H1 (cell line): ENCODE measurements around the gene CPLANE1. TPM values are rescaled to one million over a fixed set of nuclear protein-coding genes. Genes with fewer than 3 reads are reported as not detected.

ENCODE experiments used
- CTCF ChIA-PET: fragments of 300-600 bp; sonication (Branson Sonifier 250); formaldehyde crosslinking; loops from one replicate; lab custom pipeline; 2021; ENCODE audit not compliant: partially characterized antibody; lab: Charles Lee
- POLR2A ChIA-PET: fragments of 300-600 bp; sonication (Branson Sonifier 250); formaldehyde crosslinking; loops from one replicate; lab custom pipeline; 2021; ENCODE audit warnings: inconsistent platforms; ENCODE audit not compliant: partially characterized antibody; lab: Charles Lee
- DNase-seq, 2 experiments: peaks; one replicate each; pipeline versions ENCODE4 v3.0.0 to v3.0.0-alpha.2; 2010 to 2022; ENCODE audit warnings: low spot score in 2 of 2, low read depth in 1 of 2, mixed read lengths in 1 of 2
- FAIRE-seq: peaks from 2 replicates; lab custom pipeline; 2011; peaks lifted over from hg19 to GRCh38; lab: Jason Lieb, UNC
- H2AFZ ChIP-seq: 2 replicates; pipeline ENCODE4 v1.8.1; 2012; ENCODE audit warnings: low read length, inconsistent platforms
- H2AK5ac ChIP-seq: 2 replicates; pipeline ENCODE4 v1.6.1; 2013; ENCODE audit warnings: low read depth, low read length
- H2BK120ac ChIP-seq: replicated peaks from 2 replicates; pipeline ENCODE3; 2013; ENCODE audit warnings: low read depth, low read length, inconsistent platforms
- H2BK12ac ChIP-seq: 2 replicates; pipeline ENCODE4 v1.6.1; 2013; ENCODE audit warnings: low read depth, low read length
- H2BK15ac ChIP-seq: 2 replicates; pipeline ENCODE4 v1.6.1; 2013; ENCODE audit warnings: low read length
- H2BK20ac ChIP-seq: 2 replicates; pipeline ENCODE4 v1.6.1; 2013; ENCODE audit warnings: low read length
- H2BK5ac ChIP-seq: 2 replicates; pipeline ENCODE4 v1.6.1; 2013; ENCODE audit warnings: low read depth, low read length
- H3K14ac ChIP-seq: 2 replicates; pipeline ENCODE4 v1.6.1; 2013; ENCODE audit warnings: inconsistent platforms; ENCODE audit not compliant: insufficient read length
- H3K18ac ChIP-seq: 2 replicates; pipeline ENCODE4 v1.6.1; 2013; ENCODE audit warnings: low read length; ENCODE audit errors: extremely low read depth
- H3K23ac ChIP-seq: 2 replicates; pipeline ENCODE4 v1.6.1; 2013; ENCODE audit warnings: inconsistent platforms; ENCODE audit not compliant: insufficient read length
- H3K23me2 ChIP-seq: 2 replicates; pipeline ENCODE4 v1.6.1; 2013; ENCODE audit warnings: low read depth, low read length
- H3K27ac ChIP-seq: 2 replicates; pipeline ENCODE4 v1.6.1; 2011; ENCODE audit warnings: low read depth, low read length, inconsistent platforms
- H3K27me3 ChIP-seq, 4 experiments: replicated peaks in 1 of 4; 1 replicate in 1 of 4; 2 replicates in 3 of 4; pipeline versions ENCODE4 v1.6.1 to v1.8.1; 2011 to 2013; ENCODE audit warnings: low read length in 3 of 4, mild to moderate bottlenecking in 3 of 4, inconsistent platforms in 2 of 4, mixed read lengths in 2 of 4, moderate library complexity in 1 of 4; ENCODE audit not compliant: control insufficient read depth in 3 of 4, insufficient read depth in 3 of 4; ENCODE audit errors: extremely low read depth in 1 of 4
- H3K36me3 ChIP-seq, 4 experiments: 2 replicates each; pipeline versions ENCODE4 v1.6.1 to v1.8.1; 2011 to 2013; ENCODE audit warnings: mild to moderate bottlenecking in 4 of 4, low read length in 3 of 4, moderate library complexity in 2 of 4, control low read depth in 1 of 4, inconsistent platforms in 1 of 4; ENCODE audit not compliant: insufficient read depth in 4 of 4, control insufficient read depth in 2 of 4
- H3K4ac ChIP-seq: replicated peaks from 2 replicates; pipeline ENCODE3; 2013; ENCODE audit warnings: low read length, low read depth, mixed read lengths, inconsistent platforms; ENCODE audit not compliant: insufficient read length
- H3K4me1 ChIP-seq, 4 experiments: replicated peaks in 1 of 4; 1 replicate in 1 of 4; 2 replicates in 3 of 4; pipeline versions ENCODE4 v1.6.1 to v1.8.1; 2011 to 2013; ENCODE audit warnings: low read length in 3 of 4, inconsistent platforms in 2 of 4, mixed read lengths in 1 of 4; ENCODE audit not compliant: insufficient read depth in 4 of 4, control insufficient read depth in 3 of 4
- H3K4me2 ChIP-seq, 2 experiments: 2 replicates each; pipeline versions ENCODE4 v1.6.1 to v1.8.1; 2011 to 2013; ENCODE audit warnings: low read depth in 2 of 2, low read length in 2 of 2, control low read depth in 1 of 2, inconsistent platforms in 1 of 2, mild to moderate bottlenecking in 1 of 2; ENCODE audit not compliant: insufficient read depth in 1 of 2
- H3K4me3 ChIP-seq, 4 experiments: fragments of 200-600, 300-600 bp in 1 of 4; sonication (generic), shearing (Covaris generic), sonication (Bioruptor Twin) in 1 of 4; 2 replicates each; pipeline versions ENCODE4 v1.5.1 to v1.8.1; 2011 to 2016; ENCODE audit warnings: low read length in 4 of 4, low read depth in 3 of 4, control low read depth in 2 of 4, inconsistent platforms in 2 of 4, mild to moderate bottlenecking in 2 of 4, mixed read lengths in 1 of 4, moderate library complexity in 1 of 4; ENCODE audit not compliant: insufficient read depth in 2 of 4; ENCODE audit errors: extremely low read depth in 1 of 4
- H3K56ac ChIP-seq: replicated peaks from 2 replicates; pipeline ENCODE3; 2013; ENCODE audit warnings: low read depth, mild to moderate bottlenecking, mixed read lengths, low read length, inconsistent platforms; ENCODE audit not compliant: insufficient read length
- H3K79me1 ChIP-seq: 2 replicates; pipeline ENCODE4 v1.6.1; 2013; ENCODE audit warnings: low read depth, low read length, control low read depth
- H3K79me2 ChIP-seq, 2 experiments: 2 replicates each; pipeline versions ENCODE4 v1.6.1 to v1.8.1; 2012 to 2013; ENCODE audit warnings: low read length in 2 of 2, mild to moderate bottlenecking in 2 of 2, inconsistent platforms in 1 of 2; ENCODE audit not compliant: insufficient read depth in 2 of 2, control insufficient read depth in 1 of 2
- H3K9ac ChIP-seq, 4 experiments: replicated peaks in 1 of 4; 1 replicate in 1 of 4; 2 replicates in 3 of 4; pipeline versions ENCODE4 v1.6.1 to v1.8.1; 2011 to 2013; ENCODE audit warnings: low read depth in 3 of 4, low read length in 3 of 4, control low read depth in 2 of 4, mild to moderate bottlenecking in 2 of 4, moderate library complexity in 2 of 4, inconsistent platforms in 1 of 4; ENCODE audit errors: extremely low read depth in 1 of 4
- H3K9me3 ChIP-seq, 2 experiments: 2 replicates each; pipeline versions ENCODE4 v1.6.1 to v1.8.1; 2012 to 2013; ENCODE audit warnings: mild to moderate bottlenecking in 2 of 2, moderate library complexity in 2 of 2, control low read depth in 1 of 2, inconsistent platforms in 1 of 2, low read depth in 1 of 2, low read length in 1 of 2, mixed read lengths in 1 of 2; ENCODE audit not compliant: insufficient read depth in 2 of 2
- H4K20me1 ChIP-seq, 2 experiments: replicated peaks in 1 of 2; 2 replicates each; pipeline versions ENCODE3 to v1.8.1; 2011 to 2013; ENCODE audit warnings: inconsistent platforms in 2 of 2, low read length in 2 of 2, mild to moderate bottlenecking in 1 of 2; ENCODE audit not compliant: insufficient read depth in 2 of 2, control insufficient read depth in 1 of 2
- H4K5ac ChIP-seq: 2 replicates; pipeline ENCODE4 v1.6.1; 2013; ENCODE audit warnings: low read length, low read depth, mixed read lengths, inconsistent platforms; ENCODE audit not compliant: insufficient read length
- H4K8ac ChIP-seq: 2 replicates; pipeline ENCODE4 v1.8.0; 2013; ENCODE audit warnings: mild to moderate bottlenecking, moderate library complexity, low read length, inconsistent platforms; ENCODE audit not compliant: insufficient read depth; ENCODE audit errors: extremely low read depth
- H4K91ac ChIP-seq: replicated peaks from 2 replicates; pipeline ENCODE3; 2013; ENCODE audit warnings: low read length, mixed read lengths, inconsistent platforms; ENCODE audit not compliant: insufficient read length
- ATF3 ChIP-seq: IDR thresholded peaks from 2 replicates; pipeline ENCODE4 v1.6.1; 2011; ENCODE audit warnings: low read depth, mild to moderate bottlenecking, low read length; ENCODE audit not compliant: insufficient read depth
- BCL11A ChIP-seq, 2 experiments: IDR thresholded peaks; one replicate each; pipeline ENCODE4 v1.6.1; 2011; ENCODE audit warnings: low read depth in 2 of 2, low read length in 2 of 2, mild to moderate bottlenecking in 2 of 2
- CTCF ChIP-seq, 3 experiments: IDR thresholded peaks; 1 replicate in 2 of 3; 2 replicates in 1 of 3; pipeline versions ENCODE4 v1.5.1 to v1.6.1; 2011; ENCODE audit warnings: low read length in 3 of 3, mild to moderate bottlenecking in 3 of 3, inconsistent platforms in 2 of 3, low read depth in 1 of 3, moderate library complexity in 1 of 3; ENCODE audit not compliant: insufficient read depth in 1 of 3; ENCODE audit errors: control extremely low read depth in 1 of 3
- EGR1 ChIP-seq: IDR thresholded peaks from 2 replicates; pipeline ENCODE4 v1.6.1; 2011; ENCODE audit warnings: low read depth, low read length, borderline replicate concordance
- EZH2 ChIP-seq: fragments of 200-600 bp; sonication (generic); IDR thresholded peaks from 2 replicates; pipeline ENCODE4 v1.7.1; 2012; ENCODE audit warnings: low read depth, mild to moderate bottlenecking, moderate library complexity, low read length, inconsistent platforms; ENCODE audit not compliant: severe bottlenecking
- KDM1A ChIP-seq: fragments of 200-600, 300-600 bp; sonication (generic); IDR thresholded peaks from 2 replicates; pipeline ENCODE4 v1.7.1; 2016; ENCODE audit warnings: mild to moderate bottlenecking, low read length, borderline replicate concordance
- KDM4A ChIP-seq: IDR thresholded peaks from one replicate; pipeline ENCODE4 v1.7.1; 2012; ENCODE audit warnings: low read depth, mild to moderate bottlenecking, moderate library complexity, low read length, inconsistent platforms; ENCODE audit not compliant: severe bottlenecking
- KDM5A ChIP-seq: fragments of 200-600 bp; IDR thresholded peaks from 2 replicates; pipeline ENCODE4 v1.7.1; 2012; ENCODE audit warnings: mild to moderate bottlenecking, low read length, inconsistent platforms, mixed read lengths
- MAFK ChIP-seq: IDR thresholded peaks from 2 replicates; pipeline ENCODE4 v1.6.1; 2012; ENCODE audit warnings: low read depth, mild to moderate bottlenecking, improper control_type of control experiment, low read length
- NRF1 ChIP-seq: IDR thresholded peaks from 2 replicates; pipeline ENCODE4 v1.6.1; 2011; ENCODE audit warnings: mild to moderate bottlenecking, low read depth, low read length, improper control_type of control experiment
- TAF7 ChIP-seq: optimal IDR thresholded peaks from 2 replicates; pipeline ENCODE3; 2011; ENCODE audit warnings: low read depth, mild to moderate bottlenecking, inconsistent platforms, low read length, moderate library complexity, borderline replicate concordance
- WGBS, 2 experiments: shearing (Covaris generic) in 1 of 2; methylation state at CpG; one replicate each; pipeline versions ENCODE4 v1.1.6 to v1.1.7; 2013 to 2015; ENCODE audit warnings: low lambda C conversion rate in 2 of 2, mixed read lengths in 2 of 2, inconsistent platforms in 1 of 2, low coverage in 1 of 2, missing lambda C conversion rate in 1 of 2; ENCODE audit not compliant: insufficient replicate concordance in 2 of 2, insufficient coverage in 1 of 2, insufficient read length in 1 of 2; ENCODE audit errors: extremely low coverage in 1 of 2, missing lambda C conversion rate in 1 of 2; 5-methylcytosine and 5-hydroxymethylcytosine counted together
- polyA plus RNA-seq, 7 experiments: library from polyadenylated mRNA; depleted of rRNA in 3 of 7; stranded (reverse) in 5 of 7; unstranded in 2 of 7; fragments of >200 nt in 5 of 7; fragments of 200-250 nt in 2 of 7; gene quantifications; 1 replicate in 5 of 7; 2 replicates in 1 of 7; 4 replicates in 1 of 7; pipeline versions ENCODE4 v1.2.1 to v1.2.3, GENCODE V29; 2011 to 2013; ENCODE audit warnings: missing spikeins in 2 of 7, mixed read lengths in 2 of 7
- total RNA-seq: library from RNA; stranded (reverse); fragmentation: NEBNext Ultra II Directional; extraction: Animal tissue kit (Norgen Biotek cat#: 25700); gene quantifications from 2 replicates; pipeline ENCODE4 v1.2.1, GENCODE V29; 2021

Gene CPLANE1
- total and polyA plus RNA-seq, 2 of the 8 experiments (the other 6 are each of a cell fraction or from before 2014, with no cell fraction given): 2.2 to 8.8 TPM

DNA sequence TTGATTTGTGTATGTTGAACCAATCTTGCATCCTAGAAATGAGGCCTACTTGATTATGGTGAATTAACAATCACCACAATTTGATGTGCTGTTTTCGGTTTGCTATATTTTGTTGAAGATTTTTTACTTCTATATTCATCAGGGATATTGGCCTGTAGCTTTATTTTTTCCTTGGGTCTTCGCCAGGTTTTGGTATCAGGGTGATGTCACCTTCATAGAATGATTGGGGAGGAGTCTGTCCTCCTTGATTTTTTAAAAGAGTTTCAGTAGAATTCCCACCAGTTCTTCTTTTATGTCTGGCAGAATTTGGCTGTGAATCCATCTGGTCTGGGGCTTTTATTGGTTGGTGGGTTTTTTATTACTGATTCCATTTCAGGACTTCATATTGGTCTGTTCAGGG is 115.2 kb downstream of the CPLANE1 start:
- H3K36me3 ChIP-seq: peaks cover 0 to 12% (median 0%) of the 10 kb centered on the region in 4 experiments; a peak in 2 of 8 replicates
- no peak overlapping the region for H3K56ac ChIP-seq
- H3K4me2 ChIP-seq: no peak overlapping the region
- no peak for DNase-seq
- POLR2A ChIA-PET: no interaction called here
- no peak overlapping the region for H3K14ac ChIP-seq
- no peaks in the 10 kb centered on the region for H3K27me3 ChIP-seq
- no peak overlapping the region for H4K91ac ChIP-seq
- H3K79me2 ChIP-seq: no peaks in the 10 kb centered on the region
- no peaks in the 10 kb centered on the region for H3K23me2 ChIP-seq
- no peak overlapping the region for H2AK5ac ChIP-seq
- H3K4me3 ChIP-seq: no peak overlapping the region
- H4K8ac ChIP-seq: no peak overlapping the region
- H3K4ac ChIP-seq: no peak overlapping the region
- H3K23ac ChIP-seq: no peak overlapping the region
- no peaks in the 10 kb centered on the region for H4K20me1 ChIP-seq
- H2AFZ ChIP-seq: no peak overlapping the region
- H2BK5ac ChIP-seq: no peak overlapping the region
- no peak overlapping the region for H3K9ac ChIP-seq
- no peaks in the 10 kb centered on the region for H3K4me1 ChIP-seq
- H2BK20ac ChIP-seq: no peak overlapping the region
- no peak overlapping the region for H2BK15ac ChIP-seq
- H2BK120ac ChIP-seq: no peak overlapping the region
- H3K79me1 ChIP-seq: no peaks in the 10 kb centered on the region
- no peak overlapping the region for H3K18ac ChIP-seq
- 81% methylated on average over 2 of the region's 2 CpGs; no CpG with 5 or more reads in 1 of the 2 experiments for WGBS, 2 experiments
- no peak for FAIRE-seq
- peaks cover 0 to 4% of the 10 kb centered on the region in 2 experiments; a peak in 1 of 4 replicates for H3K9me3 ChIP-seq
- H2BK12ac ChIP-seq: no peak overlapping the region
- no peak overlapping the region for H4K5ac ChIP-seq
- CTCF ChIA-PET: interaction anchor here (1.3 kb wide), 1 partner anchor 20 kb away, joined by 3 read pairs; no protein-coding TSS in a partner anchor
- H3K27ac ChIP-seq: no peak overlapping the region
- TF ChIP-seq NRF1 (no peak), KDM1A (no peak), ATF3 (no peak), EZH2 (no peak), KDM5A (no peak), MAFK (no peak), TAF7 (no peak), CTCF (IDR thresholded peaks at IDR 0.05; ENCODE audit: control extremely low read depth in 1 of 3, insufficient read depth in 1 of 3, low read depth in 1 of 3, low read length in 3 of 3) (no peak), BCL11A (IDR thresholded peaks at IDR 0.05; ENCODE audit: low read depth in 2 of 2, low read length in 2 of 2) (no peak), EGR1 (no peak), KDM4A (no peak)
